IPS-11a (cell line): Measurements from ENCODE around the gene POLL.

Experiments
- H3K4me3 ChIP-seq: one replicate; pipeline ENCODE4 v1.5.1; 2013; ENCODE audit warnings: low read depth, low read length, control low read depth

The POLL gene

GRCh38 chr10:101562231-101562630 lies 25.8 kb downstream of the POLL start:
- no peak overlapping the region for H3K4me3 ChIP-seq

DNA sequence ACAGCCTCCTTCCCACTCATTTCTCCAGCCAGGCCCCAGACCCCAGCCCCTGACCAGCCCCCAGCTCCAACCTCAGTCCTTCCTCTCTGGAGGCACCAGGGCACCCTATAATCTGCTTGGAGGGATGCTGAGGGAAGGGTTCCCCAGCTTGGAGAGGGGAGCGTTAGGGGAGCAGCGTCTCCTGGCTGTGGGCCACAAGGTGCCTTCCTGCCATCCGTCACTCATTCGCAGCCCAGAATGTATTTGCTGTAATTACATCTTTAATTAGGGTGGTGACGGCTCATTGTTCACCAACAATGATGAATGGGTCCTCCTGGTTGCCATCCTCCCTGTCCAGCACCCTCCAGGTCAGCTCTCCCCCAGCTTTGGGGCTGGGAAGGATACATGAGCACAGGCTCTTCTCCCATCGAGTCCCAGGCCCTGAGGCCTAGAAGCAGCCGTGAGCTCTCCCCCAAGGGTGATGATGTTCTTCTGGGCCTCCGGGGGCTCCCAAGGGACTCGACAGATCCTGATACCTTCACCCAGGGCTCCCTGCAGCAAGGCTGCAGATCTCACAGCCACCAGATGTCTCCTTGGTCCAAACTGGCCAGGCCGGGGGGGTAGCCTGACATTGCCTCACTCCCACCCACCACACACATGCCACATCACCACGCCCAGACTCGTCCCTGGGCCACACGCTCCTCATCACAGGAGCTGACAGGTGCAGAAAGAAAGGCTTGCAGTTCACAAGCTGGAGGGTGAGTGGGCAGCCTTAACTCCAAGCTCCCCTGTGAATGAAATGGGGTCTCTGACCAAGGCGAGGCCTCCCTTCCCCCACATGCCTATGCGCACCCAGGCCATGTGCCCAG lies 26.8 kb downstream of the POLL start:
- no peak overlapping the region for H3K4me3 ChIP-seq

DNA sequence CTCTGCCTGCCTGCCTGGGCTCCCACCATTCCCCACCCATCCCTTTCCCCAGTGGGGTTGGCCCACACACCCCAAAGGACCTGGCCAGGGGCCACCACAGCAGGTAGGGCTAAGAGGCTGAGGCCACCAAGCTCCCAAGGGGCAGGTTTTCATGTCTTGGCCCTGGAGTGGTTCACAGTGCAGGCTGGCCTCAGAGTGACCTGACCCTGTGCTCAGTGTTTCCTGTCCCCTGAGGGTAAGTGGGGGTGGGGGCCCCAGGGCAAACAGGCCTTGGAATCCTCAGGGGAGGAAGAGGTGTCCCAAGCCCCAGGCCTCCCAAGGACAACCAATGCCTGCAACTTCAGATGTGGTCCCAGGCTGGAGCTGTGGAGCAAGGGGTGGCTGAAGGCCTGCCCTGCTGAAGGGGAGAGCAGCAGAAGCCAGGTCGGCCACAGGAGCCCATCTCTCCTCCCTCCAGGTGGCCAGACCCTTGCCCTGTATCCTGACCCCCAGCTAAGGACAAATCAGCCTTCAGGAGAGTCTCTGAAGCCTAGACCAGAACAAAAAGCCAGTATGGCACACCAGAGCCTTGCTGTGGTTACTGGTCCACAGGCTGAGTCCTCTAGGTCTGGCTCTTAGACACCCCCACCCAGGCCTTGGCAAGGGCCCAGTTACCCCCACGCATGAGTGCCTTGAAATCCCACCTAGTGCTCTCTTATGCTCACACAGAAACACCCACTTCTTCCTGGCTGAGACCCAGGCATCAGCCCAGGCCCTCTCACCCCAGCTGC lies 27.6 kb downstream of the POLL start:
- H3K4me3 ChIP-seq = no peak overlapping the region

GRCh38 chr10:101559596-101560297 lies 28.3 kb downstream of the POLL start:
- H3K4me3 ChIP-seq = no peak overlapping the region

GRCh38 chr10:101558671-101559595 lies 29.1 kb downstream of the POLL start:
- no peak overlapping the region for H3K4me3 ChIP-seq

DNA sequence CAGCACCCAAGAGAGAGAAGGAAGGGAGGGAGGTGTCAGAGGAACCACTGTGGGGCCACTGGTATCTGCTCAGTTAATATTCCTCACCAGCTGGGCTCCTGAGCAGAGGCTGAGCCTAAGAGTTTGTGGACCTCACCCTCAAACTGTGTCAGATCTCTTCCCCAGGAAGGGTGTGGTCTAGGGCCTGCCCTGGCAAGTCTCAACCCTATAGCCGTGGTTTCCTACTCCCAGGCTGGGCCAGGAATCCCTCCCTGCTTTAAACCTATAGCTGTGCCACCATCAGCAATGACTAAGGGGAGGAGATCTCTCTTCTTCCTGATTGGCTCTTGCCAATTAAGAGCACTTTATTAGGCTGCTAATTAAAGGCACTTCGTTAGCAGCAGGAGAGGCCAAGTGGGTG lies 29.9 kb downstream of the POLL start:
- H3K4me3 ChIP-seq = no peak overlapping the region

DNA sequence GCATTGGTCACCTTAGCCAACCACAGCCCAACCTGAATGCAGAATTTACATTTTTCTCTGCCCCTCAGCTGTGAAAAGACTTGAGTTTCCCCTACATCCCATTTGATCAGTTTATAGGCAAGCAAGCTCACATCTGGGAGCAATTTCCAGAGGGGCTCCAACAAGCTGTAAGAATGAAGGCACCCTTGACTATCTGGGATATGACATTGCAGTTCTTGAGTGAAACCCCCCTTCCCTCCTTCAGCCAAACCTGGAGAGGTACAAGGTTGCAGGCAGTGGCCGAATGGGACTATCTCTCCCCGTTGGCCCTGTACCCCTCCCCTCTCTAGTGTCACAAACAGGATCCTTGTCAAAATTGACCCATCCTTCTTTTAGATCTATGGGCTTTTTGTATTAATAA lies 30.5 kb downstream of the POLL start:
- no peak overlapping the region for H3K4me3 ChIP-seq

DNA sequence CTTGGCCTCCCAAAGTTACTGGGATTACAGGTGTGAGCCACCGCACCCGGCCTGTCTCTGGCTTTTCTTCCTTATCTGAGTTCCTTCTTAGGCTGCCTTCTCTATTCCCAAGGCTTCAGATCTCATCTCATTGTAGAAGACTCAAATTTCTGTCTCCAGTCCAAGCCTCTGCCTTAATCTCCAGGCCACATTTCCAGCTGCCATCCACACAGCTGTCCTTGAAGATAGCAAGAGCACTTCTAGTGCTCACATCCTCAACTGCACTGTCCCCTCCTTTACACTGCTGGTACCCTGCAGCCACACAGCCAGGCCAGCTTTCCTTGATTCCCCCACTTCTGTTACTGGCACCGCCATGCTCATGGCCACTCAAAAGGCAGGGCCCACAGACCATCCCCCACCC lies 35.6 kb downstream of the POLL start:
- H3K4me3 ChIP-seq = no peak overlapping the region

DNA sequence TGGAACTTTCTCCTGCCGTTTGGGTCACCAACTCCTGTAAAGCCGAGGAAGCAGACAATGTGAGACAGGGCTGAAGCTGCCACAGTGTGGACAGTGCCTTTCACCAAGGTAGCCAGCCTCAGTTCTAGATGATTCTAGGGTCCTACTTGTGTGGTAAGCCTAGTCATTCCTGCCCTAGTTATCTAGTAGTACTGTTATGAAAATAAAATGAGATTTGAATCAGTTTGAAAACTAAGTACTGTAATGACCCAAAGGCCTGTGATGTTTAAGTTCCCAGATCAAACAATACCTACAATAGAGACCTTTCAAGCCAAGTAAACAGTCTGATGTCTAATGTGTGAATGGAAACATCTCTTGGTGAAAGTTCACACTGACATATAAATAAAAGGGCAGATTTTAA lies 37.1 kb downstream of the POLL start:
- H3K4me3 ChIP-seq = no peak overlapping the region

DNA sequence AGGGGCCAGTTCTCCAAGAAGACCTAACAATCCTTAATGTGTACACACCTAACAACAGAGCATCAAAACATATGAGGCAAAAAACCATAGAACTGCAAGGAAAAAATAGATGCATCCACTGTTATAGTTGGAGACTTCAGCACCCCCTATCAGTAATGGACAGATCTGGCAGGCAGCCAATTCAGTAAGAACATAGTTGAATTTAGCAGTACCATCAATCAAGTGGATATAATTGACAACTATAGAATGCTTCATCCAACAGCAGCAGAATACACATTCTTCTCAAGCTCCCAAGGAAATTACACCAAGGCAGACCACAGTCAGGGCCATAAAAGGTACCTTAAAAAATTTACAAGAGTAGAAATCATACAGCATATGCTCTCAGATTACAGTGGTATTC lies 42.2 kb downstream of the POLL start:
- no peak overlapping the region for H3K4me3 ChIP-seq

- no peak overlapping the region for H3K4me3 ChIP-seq
These were observed 49.6 kb downstream of the POLL start for GRCh38 chr10:101538446-101538845.

DNA sequence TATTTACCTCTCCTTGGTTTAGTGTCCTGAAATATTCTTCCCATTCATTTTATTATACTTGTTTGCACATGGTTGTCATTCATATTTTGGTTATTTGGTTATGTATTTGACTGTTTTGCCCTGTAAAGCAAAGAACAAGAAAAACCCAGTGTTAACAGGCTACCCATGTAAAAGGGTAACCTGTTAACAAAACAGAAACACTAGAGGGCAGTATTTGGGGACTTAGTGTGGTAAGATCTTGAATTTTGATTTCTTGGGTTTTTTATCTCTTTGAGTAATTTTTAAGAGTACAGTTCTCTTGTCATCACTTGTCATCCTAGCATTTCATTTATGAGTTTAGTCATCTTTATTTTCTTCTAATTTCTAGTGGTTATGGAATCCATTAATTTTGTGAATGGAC lies 51.3 kb downstream of the POLL start:
- no peak overlapping the region for H3K4me3 ChIP-seq

DNA sequence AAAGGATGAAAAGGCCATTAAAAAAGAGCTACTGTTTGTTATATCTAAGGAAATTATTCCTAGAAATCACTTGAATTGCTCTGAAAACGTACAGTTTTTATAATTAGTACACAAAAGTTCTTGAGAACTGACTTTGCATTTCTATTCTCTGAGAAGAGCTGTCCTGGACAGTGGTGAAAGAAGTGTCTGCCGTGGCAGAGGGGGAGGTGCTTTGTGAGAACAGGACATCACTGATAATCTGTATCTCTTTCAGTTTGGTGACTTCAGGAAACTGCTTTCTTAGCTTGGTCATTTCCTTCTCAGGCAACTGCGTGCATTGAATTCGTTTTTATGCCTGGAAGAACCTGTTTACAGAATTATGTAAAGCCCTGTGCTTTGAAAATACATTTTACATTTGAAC lies 52.1 kb downstream of the POLL start:
- no peak overlapping the region for H3K4me3 ChIP-seq

- no peak overlapping the region for H3K4me3 ChIP-seq
These were observed 58.1 kb downstream of the POLL start for GRCh38 chr10:101529725-101530553.

DNA sequence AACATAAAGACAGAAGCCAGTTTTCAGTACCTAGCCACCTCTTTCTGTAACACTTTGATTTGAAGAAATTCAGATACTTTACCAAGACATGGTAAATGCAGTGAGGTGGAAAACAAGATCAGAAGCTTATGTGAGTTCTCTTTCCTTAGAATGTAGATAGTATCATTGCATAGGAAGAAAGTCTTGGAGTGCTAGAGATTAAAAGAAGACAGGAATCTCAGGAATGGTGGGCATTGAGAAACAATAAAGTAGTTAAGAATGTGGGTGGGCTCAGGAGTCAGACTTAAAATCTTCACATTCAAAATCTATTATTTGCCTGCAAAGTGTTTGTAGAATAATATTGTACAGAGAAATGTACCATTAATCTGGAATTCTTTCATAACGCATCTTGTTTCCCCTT lies 58.9 kb downstream of the POLL start:
- no peak overlapping the region for H3K4me3 ChIP-seq
